ENCODE data around the gene CDK16. TPM values are rescaled to one million over a fixed set of nuclear protein-coding genes. Genes with fewer than 3 reads are reported as not detected.

The CDK16 gene
- total RNA-seq, 1 experiment from 2014 or later: 82.1 TPM

DNA sequence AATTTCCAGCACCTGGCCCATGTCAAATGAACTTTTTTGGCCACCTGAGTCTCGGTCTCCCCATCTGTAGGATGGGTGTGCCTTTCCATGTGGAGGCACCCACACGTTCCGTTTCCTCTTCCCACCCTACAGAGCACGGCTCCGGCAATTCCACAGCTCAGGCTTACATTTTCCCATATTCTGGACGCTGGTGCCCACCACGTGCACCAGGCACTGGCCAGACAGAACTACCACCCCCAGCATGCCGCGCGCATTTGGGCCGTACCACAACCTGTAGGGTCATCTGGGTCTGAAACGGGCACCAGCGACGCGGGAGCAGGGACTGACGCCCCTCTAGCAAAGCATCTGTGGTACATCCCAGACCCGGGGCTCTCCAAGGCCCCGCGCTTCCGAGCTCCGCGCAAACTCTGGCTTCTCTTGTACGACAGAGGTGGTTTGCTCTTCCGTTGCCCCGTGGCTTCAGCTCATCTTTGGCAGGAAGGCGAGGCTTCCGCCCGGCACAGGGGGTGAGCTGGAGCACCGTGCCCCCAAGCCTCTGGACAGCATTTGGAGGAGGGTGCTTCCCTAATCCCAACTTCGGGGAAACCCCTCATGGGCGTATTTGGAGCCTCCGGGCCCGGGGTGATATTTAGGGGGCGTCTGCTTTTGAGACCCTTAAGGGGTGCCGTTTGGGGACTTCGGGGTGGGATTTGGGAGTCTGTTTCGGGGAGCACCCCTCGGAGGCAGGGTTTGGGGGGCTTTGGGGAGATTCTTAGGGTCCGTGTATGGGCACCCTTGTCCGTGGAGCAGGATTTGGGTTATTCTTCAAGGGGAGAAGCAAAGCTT is 27.8 kb upstream of the CDK16 start:
- Histone ChIP-seq H3K9me3 (ENCODE audit: insufficient read depth, low read depth) (no peaks in the 10 kb centered on the region), H3K9me2 (ENCODE audit: insufficient read depth) (no peaks in the 10 kb centered on the region), H3K36me3 (ENCODE audit: low read depth) (no peaks in the 10 kb centered on the region), H3K4me3 (peak overlapping the region; percentile 59), H3K27me3 (ENCODE audit: insufficient read depth, low read depth) (no peaks in the 10 kb centered on the region), H3F3A (ENCODE audit: insufficient read depth, low read depth) (peaks cover 3% of the 10 kb centered on the region; the same call in 1 of the 2 replicates), H2AFZ (peak overlapping the region; percentile 76; the same call in 1 of the 2 replicates), H3K4me1 (replicated peaks; ENCODE audit: insufficient read depth) (no peaks in the 10 kb centered on the region), H4K20me1 (ENCODE audit: insufficient read depth) (no peaks in the 10 kb centered on the region), H3K79me2 (ENCODE audit: low read depth) (peaks cover 19% of the 10 kb centered on the region), H3K27ac (no peak overlapping the region), H3K4me2 (peak overlapping the region; percentile 69)
- no TSS peak for BruUV-seq (replicated peaks)
- intact Hi-C loops (cut with micrococcal nuclease; ENCODE audit: unreplicated experiment): loop anchor here (5.0 to 10.0 kb wide), 3 partner anchors 172 to 464 kb away; partner anchors contain the start of genes ELK1 and UXT
- ChIA-PET CTCF (no interaction called here), POLR2A (ENCODE audit: unreplicated experiment) (interaction anchor here (0.6 kb wide), 1 partner anchor 231 kb away, joined by 4 read pairs; no protein-coding TSS in a partner anchor)
- no peak for TF ChIP-seq EZH2 (IDR thresholded peaks at IDR 0.05; ENCODE audit: low read depth)
- TF ChIP-seq, protein P1, sequence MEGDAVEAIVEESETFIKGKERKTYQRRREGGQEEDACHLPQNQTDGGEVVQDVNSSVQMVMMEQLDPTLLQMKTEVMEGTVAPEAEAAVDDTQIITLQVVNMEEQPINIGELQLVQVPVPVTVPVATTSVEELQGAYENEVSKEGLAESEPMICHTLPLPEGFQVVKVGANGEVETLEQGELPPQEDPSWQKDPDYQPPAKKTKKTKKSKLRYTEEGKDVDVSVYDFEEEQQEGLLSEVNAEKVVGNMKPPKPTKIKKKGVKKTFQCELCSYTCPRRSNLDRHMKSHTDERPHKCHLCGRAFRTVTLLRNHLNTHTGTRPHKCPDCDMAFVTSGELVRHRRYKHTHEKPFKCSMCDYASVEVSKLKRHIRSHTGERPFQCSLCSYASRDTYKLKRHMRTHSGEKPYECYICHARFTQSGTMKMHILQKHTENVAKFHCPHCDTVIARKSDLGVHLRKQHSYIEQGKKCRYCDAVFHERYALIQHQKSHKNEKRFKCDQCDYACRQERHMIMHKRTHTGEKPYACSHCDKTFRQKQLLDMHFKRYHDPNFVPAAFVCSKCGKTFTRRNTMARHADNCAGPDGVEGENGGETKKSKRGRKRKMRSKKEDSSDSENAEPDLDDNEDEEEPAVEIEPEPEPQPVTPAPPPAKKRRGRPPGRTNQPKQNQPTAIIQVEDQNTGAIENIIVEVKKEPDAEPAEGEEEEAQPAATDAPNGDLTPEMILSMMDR (conservative IDR thresholded peaks at IDR 0.05): no peak
- DNase-seq: peak; percentile 67 to 69

DNA sequence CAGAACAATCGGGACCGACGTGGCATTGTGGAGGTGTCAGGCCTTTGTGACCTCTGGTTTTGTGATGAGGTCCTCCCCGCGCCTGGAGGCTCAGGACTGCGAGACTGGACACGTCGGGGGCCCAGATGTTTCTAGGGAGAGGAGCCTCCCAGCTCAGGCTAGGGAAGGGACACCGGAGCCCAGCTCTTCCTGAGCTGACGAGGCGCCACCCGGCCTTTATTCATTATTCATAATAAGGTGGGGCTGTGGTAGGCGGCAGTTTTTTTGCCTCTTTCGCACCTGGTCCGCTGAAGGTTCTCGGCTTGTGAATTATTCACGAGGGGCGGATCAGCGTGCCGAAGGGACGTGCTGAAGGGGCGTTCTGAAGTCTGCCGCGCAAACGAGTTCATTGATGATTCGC is 27.1 kb upstream of the CDK16 start:
- no peaks in the 10 kb centered on the region for H3K9me2 ChIP-seq (ENCODE audit: insufficient read depth)
- H3K79me2 ChIP-seq (ENCODE audit: low read depth): peaks cover 26% of the 10 kb centered on the region
- TF ChIP-seq EZH2 (IDR thresholded peaks at IDR 0.05; ENCODE audit: low read depth): no peak
- TF ChIP-seq, protein P1 (conservative IDR thresholded peaks at IDR 0.05): no peak
- H3K27ac ChIP-seq: no peak overlapping the region
- H3K27me3 ChIP-seq (ENCODE audit: insufficient read depth, low read depth): no peaks in the 10 kb centered on the region
- peak in 1 of 2 experiments; percentile 11 for DNase-seq
- no peaks in the 10 kb centered on the region for H4K20me1 ChIP-seq (ENCODE audit: insufficient read depth)
- BruUV-seq (replicated peaks): no TSS peak
- H3K36me3 ChIP-seq (ENCODE audit: low read depth): no peaks in the 10 kb centered on the region
- H3K9me3 ChIP-seq (ENCODE audit: insufficient read depth, low read depth): no peaks in the 10 kb centered on the region
- H3K4me3 ChIP-seq: peak overlapping the region; percentile 59
- intact Hi-C loops (cut with micrococcal nuclease; ENCODE audit: unreplicated experiment): loop anchor here (5.0 to 10.0 kb wide), 3 partner anchors 171 to 463 kb away; partner anchors contain the start of genes ELK1 and UXT
- H3K4me1 ChIP-seq (replicated peaks; ENCODE audit: insufficient read depth): no peaks in the 10 kb centered on the region
- peak overlapping the region; percentile 69 for H3K4me2 ChIP-seq
- ChIA-PET CTCF (no interaction called here), POLR2A (ENCODE audit: unreplicated experiment) (interaction anchor here (0.6 kb wide), 1 partner anchor 231 kb away, joined by 4 read pairs; no protein-coding TSS in a partner anchor)
- peaks cover 3% of the 10 kb centered on the region; the same call in 1 of the 2 replicates for H3F3A ChIP-seq (ENCODE audit: insufficient read depth, low read depth)
- H2AFZ ChIP-seq: peak overlapping the region; percentile 76; the same call in 1 of the 2 replicates

DNA sequence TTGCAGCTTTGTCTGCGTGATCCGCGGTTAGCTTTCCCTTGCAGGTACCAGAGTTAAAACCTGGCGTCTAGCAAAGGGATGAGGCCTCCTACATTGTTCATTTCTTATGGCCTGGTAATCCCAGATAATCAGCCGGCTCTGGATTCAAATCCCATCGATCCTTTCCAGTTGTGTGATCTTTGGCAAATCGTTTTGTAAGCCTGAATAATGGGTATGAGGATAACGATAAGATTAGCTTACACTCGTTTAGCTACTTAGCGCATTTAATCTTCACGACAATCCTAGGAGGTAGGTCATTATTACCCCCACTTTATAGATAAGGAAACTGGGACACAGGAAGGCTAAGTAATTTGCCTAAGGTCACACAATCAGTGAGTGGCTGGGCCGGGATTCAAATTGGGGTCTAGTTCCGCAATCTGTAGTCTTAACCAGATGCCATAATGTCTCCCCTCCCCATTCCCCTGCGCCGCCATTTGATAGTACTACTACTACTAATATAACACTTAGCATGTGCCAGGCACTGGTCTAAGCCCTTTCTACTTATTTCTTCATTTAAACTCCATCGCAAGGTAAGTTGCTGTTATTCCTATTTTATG is 26.6 kb upstream of the CDK16 start:
- peak overlapping the region; percentile 69 for H3K4me2 ChIP-seq
- BruUV-seq (replicated peaks): no TSS peak
- peaks cover 3% of the 10 kb centered on the region; the same call in 1 of the 2 replicates for H3F3A ChIP-seq (ENCODE audit: insufficient read depth, low read depth)
- no peaks in the 10 kb centered on the region for H3K27me3 ChIP-seq (ENCODE audit: insufficient read depth, low read depth)
- H3K9me3 ChIP-seq (ENCODE audit: insufficient read depth, low read depth): no peaks in the 10 kb centered on the region
- H3K27ac ChIP-seq: no peak overlapping the region
- no peaks in the 10 kb centered on the region for H3K4me1 ChIP-seq (replicated peaks; ENCODE audit: insufficient read depth)
- intact Hi-C loops (cut with micrococcal nuclease; ENCODE audit: unreplicated experiment): loop anchor here (5.0 to 10.0 kb wide), 3 partner anchors 170 to 463 kb away; partner anchors contain the start of genes ELK1 and UXT
- POLR2A ChIA-PET (ENCODE audit: unreplicated experiment): no interaction called here
- no peak overlapping the region for H2AFZ ChIP-seq
- peaks cover 31% of the 10 kb centered on the region for H3K79me2 ChIP-seq (ENCODE audit: low read depth)
- H3K36me3 ChIP-seq (ENCODE audit: low read depth): no peaks in the 10 kb centered on the region
- no peaks in the 10 kb centered on the region for H3K9me2 ChIP-seq (ENCODE audit: insufficient read depth)
- H4K20me1 ChIP-seq (ENCODE audit: insufficient read depth): no peaks in the 10 kb centered on the region
- no peak for DNase-seq
- CTCF ChIA-PET: interaction anchor here (0.5 kb wide), 1 partner anchor 333 kb away, joined by 3 read pairs; no protein-coding TSS in a partner anchor
- peak overlapping the region; percentile 59; the same call in 1 of the 2 replicates for H3K4me3 ChIP-seq
- no peak for TF ChIP-seq EZH2 (IDR thresholded peaks at IDR 0.05; ENCODE audit: low read depth)
- TF ChIP-seq, protein P1 (conservative IDR thresholded peaks at IDR 0.05): no peak

Measured in PC-9 (cell line).